Peyer's patch (tissue), 4 donors: ENCODE results near the gene SLC41A3. TPM values are rescaled to one million over a fixed set of nuclear protein-coding genes. Genes with fewer than 3 reads are reported as not detected.
"Not testable (repeated sequence)": the region's sequence is repeated elsewhere in the genome, so short reads cannot be mapped to it uniquely, and the experiment has no call there.

Experiments
- DNase-seq, 3 donors: peaks; one replicate each; pipeline ENCODE4 v3.0.0-alpha.2; 2017 to 2019
- H3K27ac ChIP-seq, 4 donors: fragments of 200-600 bp; sonication (generic); one replicate each; pipeline ENCODE4 v1.5.1; 2016 to 2019
- H3K27me3 ChIP-seq, 2 donors: fragments of 200-600 bp; sonication (generic); one replicate each; pipeline ENCODE4 v1.5.1; 2019
- H3K36me3 ChIP-seq, 3 donors: fragments of 200-600 bp; sonication (generic); one replicate each; pipeline ENCODE4 v1.5.1; 2016 to 2019
- H3K4me1 ChIP-seq, 4 donors: fragments of 200-600 bp; sonication (generic); one replicate each; pipeline ENCODE4 v1.5.1; 2016 to 2019
- H3K4me3 ChIP-seq, 4 donors: fragments of 200-600 bp; sonication (generic); 1 replicate in 3 of 4; 2 replicates in 1 of 4; pipeline ENCODE4 v1.5.1; 2016 to 2019; ENCODE audit warnings: mild to moderate bottlenecking in 1 of 4
- H3K9me3 ChIP-seq, 4 donors: fragments of 200-600 bp; sonication (generic); one replicate each; pipeline ENCODE4 v1.5.1; 2016 to 2019; ENCODE audit warnings: mild to moderate bottlenecking in 1 of 4
- POLR2A ChIP-seq, 2 donors: fragments of 450-650 bp; IDR thresholded peaks; one replicate each; pipeline ENCODE4 v1.5.1; 2017; ENCODE audit warnings: antibody characterized with exemption in 2 of 2, mild to moderate bottlenecking in 2 of 2, moderate library complexity in 2 of 2
- total RNA-seq, 4 donors: library from RNA; depleted of rRNA; stranded (reverse); fragments of >200 nt; gene quantifications; one replicate each; pipeline ENCODE4 v1.1.0, GENCODE V29; 2016
- TF ChIP-seq, protein P1 (sequence below), 6 experiments: fragments of 450-650 bp in 4 of 6; fragments of 200-600 bp in 2 of 6; sonication (generic) in 1 of 6; IDR thresholded peaks; one replicate each; pipeline ENCODE4 v1.5.1; 2017 to 2019; ENCODE audit warnings: antibody characterized with exemption in 6 of 6, mild to moderate bottlenecking in 3 of 6, moderate library complexity in 1 of 6

The SLC41A3 gene
- total RNA-seq, 4 donors from 2014 or later = 45.4 to 79.9 (median 58.5) TPM

DNA sequence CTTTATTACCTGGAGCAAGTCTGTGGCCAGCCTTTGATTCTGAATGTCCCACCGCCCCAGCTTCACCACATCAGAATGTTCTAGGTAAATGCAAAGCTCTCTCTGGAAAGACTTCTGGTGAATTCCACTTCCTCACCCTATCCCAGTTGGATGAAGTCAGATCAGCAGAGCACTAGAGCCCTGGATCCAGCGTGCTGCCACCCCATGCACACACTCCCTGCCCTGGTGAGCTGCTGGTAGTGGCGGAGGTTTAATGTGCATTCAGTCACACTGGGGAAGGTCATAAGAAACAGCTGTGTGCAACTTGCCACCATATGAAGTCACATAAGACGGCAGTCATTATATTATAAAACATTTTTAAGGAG lies 16.3 kb upstream of the SLC41A3 start:
- no peak for DNase-seq
- Histone ChIP-seq H3K9me3 (peaks cover 0 to 9% (median 3%) of the 10 kb centered on the region in 4 donors), H3K27ac (no peak overlapping the region), H3K27me3 (no peaks in the 10 kb centered on the region), H3K4me1 (no peaks in the 10 kb centered on the region), H3K4me3 (no peak overlapping the region), H3K36me3 (no peaks in the 10 kb centered on the region)
- TF ChIP-seq, protein P1, sequence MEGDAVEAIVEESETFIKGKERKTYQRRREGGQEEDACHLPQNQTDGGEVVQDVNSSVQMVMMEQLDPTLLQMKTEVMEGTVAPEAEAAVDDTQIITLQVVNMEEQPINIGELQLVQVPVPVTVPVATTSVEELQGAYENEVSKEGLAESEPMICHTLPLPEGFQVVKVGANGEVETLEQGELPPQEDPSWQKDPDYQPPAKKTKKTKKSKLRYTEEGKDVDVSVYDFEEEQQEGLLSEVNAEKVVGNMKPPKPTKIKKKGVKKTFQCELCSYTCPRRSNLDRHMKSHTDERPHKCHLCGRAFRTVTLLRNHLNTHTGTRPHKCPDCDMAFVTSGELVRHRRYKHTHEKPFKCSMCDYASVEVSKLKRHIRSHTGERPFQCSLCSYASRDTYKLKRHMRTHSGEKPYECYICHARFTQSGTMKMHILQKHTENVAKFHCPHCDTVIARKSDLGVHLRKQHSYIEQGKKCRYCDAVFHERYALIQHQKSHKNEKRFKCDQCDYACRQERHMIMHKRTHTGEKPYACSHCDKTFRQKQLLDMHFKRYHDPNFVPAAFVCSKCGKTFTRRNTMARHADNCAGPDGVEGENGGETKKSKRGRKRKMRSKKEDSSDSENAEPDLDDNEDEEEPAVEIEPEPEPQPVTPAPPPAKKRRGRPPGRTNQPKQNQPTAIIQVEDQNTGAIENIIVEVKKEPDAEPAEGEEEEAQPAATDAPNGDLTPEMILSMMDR (IDR thresholded peaks at IDR 0.05) = no peak
- no peak for TF ChIP-seq POLR2A (IDR thresholded peaks at IDR 0.05)

DNA sequence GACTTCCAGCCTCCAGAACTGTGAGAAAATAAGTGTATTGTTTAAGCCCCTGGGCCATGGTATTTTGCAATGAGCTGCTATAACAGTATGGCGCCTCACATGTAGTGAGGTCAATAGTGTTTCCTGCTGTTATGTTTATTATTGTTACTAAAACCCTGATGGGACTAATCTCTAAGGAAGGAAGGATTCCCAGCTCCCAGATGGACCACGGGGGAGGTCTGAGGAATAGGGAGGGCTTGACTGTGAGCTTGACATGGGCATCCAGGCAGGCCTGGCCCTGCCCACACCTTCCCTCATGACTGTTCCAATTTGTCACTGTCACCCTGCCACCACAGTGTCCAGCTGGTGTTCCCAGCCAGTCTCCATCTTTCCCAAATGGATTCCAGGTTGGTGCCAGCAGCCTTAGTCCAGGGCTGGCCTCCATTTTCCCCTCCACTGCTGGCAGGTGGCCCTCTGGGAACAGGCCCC lies 14.5 kb upstream of the SLC41A3 start:
- no peak overlapping the region for H3K27ac ChIP-seq
- no peak overlapping the region for H3K4me3 ChIP-seq
- H3K9me3 ChIP-seq = peaks cover 0 to 9% (median 3%) of the 10 kb centered on the region in 4 donors
- DNase-seq = no peak
- no peak for TF ChIP-seq POLR2A (IDR thresholded peaks at IDR 0.05)
- TF ChIP-seq, protein P1 (IDR thresholded peaks at IDR 0.05) = no peak
- H3K36me3 ChIP-seq = no peaks in the 10 kb centered on the region
- no peaks in the 10 kb centered on the region for H3K4me1 ChIP-seq
- H3K27me3 ChIP-seq = no peaks in the 10 kb centered on the region

DNA sequence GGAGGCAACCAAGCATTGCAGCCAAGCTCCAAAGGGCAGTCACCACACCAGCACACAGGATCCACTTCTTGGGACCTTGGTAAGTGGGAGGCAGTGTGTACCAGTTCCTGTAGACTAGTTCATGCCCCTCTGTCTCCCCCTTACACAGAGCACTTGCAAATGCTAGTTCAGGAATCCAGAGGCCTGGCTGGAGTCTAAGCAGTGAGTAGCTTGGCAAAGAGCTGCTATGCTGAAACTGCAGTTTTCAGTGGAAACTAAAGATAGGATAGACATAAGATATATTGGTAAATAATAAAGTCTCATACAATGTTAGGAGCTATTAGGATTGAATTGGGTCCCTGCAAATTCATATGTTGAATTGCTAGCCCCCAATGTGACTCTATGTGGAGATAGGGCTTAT lies 13.9 kb upstream of the SLC41A3 start:
- no peaks in the 10 kb centered on the region for H3K27me3 ChIP-seq
- no peaks in the 10 kb centered on the region for H3K36me3 ChIP-seq
- H3K27ac ChIP-seq = no peak overlapping the region
- DNase-seq = no peak
- TF ChIP-seq, protein P1 (IDR thresholded peaks at IDR 0.05) = no peak
- TF ChIP-seq POLR2A (IDR thresholded peaks at IDR 0.05) = no peak
- H3K4me1 ChIP-seq = no peaks in the 10 kb centered on the region
- H3K9me3 ChIP-seq = peaks cover 0 to 9% (median 3%) of the 10 kb centered on the region in 4 donors
- no peak overlapping the region for H3K4me3 ChIP-seq

DNA sequence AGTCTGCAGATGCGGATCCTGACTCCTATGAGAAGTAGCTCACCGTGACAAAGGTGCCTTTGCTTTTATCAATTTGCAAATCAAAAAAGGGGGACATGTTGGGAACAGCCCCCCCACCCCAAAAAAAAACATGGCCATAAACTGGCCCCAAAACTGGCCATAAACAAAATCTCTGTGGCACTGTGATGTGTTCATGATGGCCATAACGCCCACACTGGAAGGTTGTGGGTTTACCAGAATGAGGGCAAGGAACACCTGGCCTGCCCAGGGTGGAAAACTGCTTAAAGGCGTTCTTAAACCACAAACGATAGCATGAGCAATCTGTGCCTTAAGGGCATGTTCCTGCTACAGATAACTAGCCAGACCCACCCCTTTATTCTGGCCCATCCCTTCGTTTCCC lies 12.3 kb upstream of the SLC41A3 start:
- H3K4me1 ChIP-seq, H3K36me3 ChIP-seq, H3K9me3 ChIP-seq, H3K27ac ChIP-seq, H3K27me3 ChIP-seq, DNase-seq, H3K4me3 ChIP-seq: not testable (repeated sequence)

DNA sequence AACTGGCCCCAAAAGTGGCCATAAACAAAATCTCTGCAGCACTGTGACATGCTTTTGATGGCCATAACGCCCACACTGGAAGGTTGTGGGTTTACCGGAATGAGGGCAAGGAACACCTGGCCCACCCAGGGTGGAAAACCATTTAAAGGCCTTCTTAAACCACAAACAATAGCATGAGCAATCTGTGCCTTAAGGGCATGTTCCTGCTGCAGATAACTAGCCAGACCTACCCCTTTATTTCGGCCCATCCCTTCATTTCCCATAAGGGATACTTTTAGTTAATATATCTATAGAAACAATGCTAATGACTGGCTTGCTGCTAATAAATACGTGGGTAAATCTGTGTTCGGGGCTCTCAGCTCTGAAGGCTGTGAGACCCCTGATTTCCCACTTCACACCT lies 8.2 kb upstream of the SLC41A3 start:
- H3K9me3 ChIP-seq, H3K4me3 ChIP-seq, H3K4me1 ChIP-seq, H3K27ac ChIP-seq, H3K27me3 ChIP-seq, DNase-seq, H3K36me3 ChIP-seq: not testable (repeated sequence)

DNA sequence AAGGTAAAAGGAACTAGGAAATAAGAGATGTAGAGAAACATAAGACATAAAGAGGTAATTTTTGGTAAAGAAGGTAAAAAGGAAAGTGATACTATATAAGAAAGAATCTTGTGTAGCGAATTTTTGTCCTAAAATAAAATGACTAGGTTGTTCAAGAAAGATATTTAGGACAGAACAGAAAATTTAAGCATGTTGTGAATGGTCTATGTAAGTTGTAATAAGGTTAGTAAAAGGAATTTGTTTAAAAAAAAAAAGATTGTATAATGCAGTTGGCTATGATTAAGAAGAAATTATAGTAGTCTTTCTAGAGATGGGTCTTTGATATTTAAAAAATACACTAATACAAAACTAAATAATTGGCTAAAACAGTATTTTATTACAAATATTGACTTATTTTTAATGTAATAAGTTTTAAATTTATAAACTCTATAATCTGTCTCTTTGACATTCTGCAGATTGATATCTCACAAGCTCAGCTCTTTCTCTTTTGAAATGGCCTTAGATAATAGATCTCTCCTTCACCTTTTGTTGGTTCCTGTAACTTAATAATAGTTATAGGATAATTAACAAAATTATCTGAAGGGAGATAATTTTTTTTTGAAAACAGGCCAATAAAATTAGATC lies 3.7 kb upstream of the SLC41A3 start:
- TF ChIP-seq, protein P1 (IDR thresholded peaks at IDR 0.05) = no peak
- no peak for TF ChIP-seq POLR2A (IDR thresholded peaks at IDR 0.05)
- H3K27ac ChIP-seq = no peak overlapping the region
- no peak for DNase-seq
- peaks cover 0 to 8% (median 0%) of the 10 kb centered on the region in 4 donors for H3K4me1 ChIP-seq
- no peak overlapping the region for H3K4me3 ChIP-seq
- peaks cover 0 to 7% (median 0%) of the 10 kb centered on the region in 4 donors for H3K9me3 ChIP-seq
- H3K27me3 ChIP-seq = no peaks in the 10 kb centered on the region
- no peaks in the 10 kb centered on the region for H3K36me3 ChIP-seq

DNA sequence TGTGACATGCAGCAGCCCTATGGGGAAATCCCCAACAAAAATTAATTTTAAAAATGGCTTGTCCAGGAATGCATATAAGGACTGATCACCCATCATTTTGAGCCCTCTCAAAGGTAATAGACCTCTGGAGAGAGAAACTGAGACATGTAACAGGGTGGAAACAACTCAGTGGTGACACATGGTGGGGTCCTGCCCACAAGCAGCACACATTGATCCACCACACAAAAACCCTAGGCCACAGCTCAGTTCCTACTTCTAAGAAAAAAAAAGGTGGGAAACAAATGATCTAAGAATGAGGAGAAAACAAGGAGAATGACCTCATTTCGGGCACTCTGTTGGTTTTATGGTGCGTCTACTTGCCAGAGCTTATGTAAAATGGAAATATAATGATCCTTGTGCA lies 1.9 kb upstream of the SLC41A3 start:
- no peak for DNase-seq
- Histone ChIP-seq H3K27me3 (no peaks in the 10 kb centered on the region), H3K4me1 (peaks cover 0 to 10% (median 0%) of the 10 kb centered on the region in 4 donors), H3K36me3 (no peaks in the 10 kb centered on the region), H3K27ac (no peak overlapping the region), H3K4me3 (no peak overlapping the region), H3K9me3 (peaks cover 0 to 7% (median 0%) of the 10 kb centered on the region in 4 donors)
- TF ChIP-seq, protein P1 (IDR thresholded peaks at IDR 0.05) = no peak
- TF ChIP-seq POLR2A (IDR thresholded peaks at IDR 0.05) = no peak
